Ishikawa (cell line): ENCODE data around the gene SLIT3.

Experiments used
- CEBPB ChIP-seq: IDR thresholded peaks from 2 replicates; pipeline ENCODE4 v1.6.1; 2012
- CREB1 ChIP-seq: IDR thresholded peaks from 2 replicates; pipeline ENCODE4 v1.6.1; 2012; ENCODE audit warnings: low read depth
- EGR1 ChIP-seq: IDR thresholded peaks from 2 replicates; pipeline ENCODE4 v1.6.1; 2012
- EP300 ChIP-seq: IDR thresholded peaks from 2 replicates; pipeline ENCODE4 v1.6.1; 2012; ENCODE audit warnings: borderline replicate concordance
- FOXM1 ChIP-seq: IDR thresholded peaks from 2 replicates; pipeline ENCODE4 v1.6.1; 2012; ENCODE audit warnings: low read depth, borderline replicate concordance
- NFIC ChIP-seq: IDR thresholded peaks from 2 replicates; pipeline ENCODE4 v1.6.1; 2012
- RAD21 ChIP-seq: IDR thresholded peaks from 2 replicates; pipeline ENCODE4 v1.6.1; 2012; ENCODE audit warnings: low read depth
- TAF1 ChIP-seq: IDR thresholded peaks from 2 replicates; pipeline ENCODE4 v1.6.1; 2012; ENCODE audit warnings: low read depth, mild to moderate bottlenecking
- TCF12 ChIP-seq: IDR thresholded peaks from 2 replicates; pipeline ENCODE4 v1.6.1; 2012; ENCODE audit warnings: low read depth
- TEAD4 ChIP-seq: IDR thresholded peaks from 2 replicates; pipeline ENCODE4 v1.6.1; 2012
- USF1 ChIP-seq: IDR thresholded peaks from 2 replicates; pipeline ENCODE4 v1.6.1; 2012
- YY1 ChIP-seq: IDR thresholded peaks from 2 replicates; pipeline ENCODE4 v1.6.1; 2012; ENCODE audit warnings: low read depth
- ZBTB7A ChIP-seq: IDR thresholded peaks from 2 replicates; pipeline ENCODE4 v1.6.1; 2012; ENCODE audit warnings: low read depth
- TF ChIP-seq, protein P1 (sequence below): IDR thresholded peaks from 2 replicates; pipeline ENCODE4 v1.6.1; 2012; ENCODE audit warnings: low read depth, mild to moderate bottlenecking
- TF ChIP-seq, protein P2 (sequence below): IDR thresholded peaks from 2 replicates; pipeline ENCODE4 v1.6.1; 2012

SLIT3 gene

GRCh38 chr5:168953351-168953750 is 347.6 kb downstream of the SLIT3 start:
- TF ChIP-seq USF1 (no peak), TAF1 (no peak), CEBPB (no peak), FOXM1 (no peak)

- TF ChIP-seq TAF1 (no peak), TCF12 (no peak), NFIC (no peak), EP300 (no peak)
Measured at GRCh38 chr5:168952196-168952595, 348.7 kb downstream of the SLIT3 start.

DNA sequence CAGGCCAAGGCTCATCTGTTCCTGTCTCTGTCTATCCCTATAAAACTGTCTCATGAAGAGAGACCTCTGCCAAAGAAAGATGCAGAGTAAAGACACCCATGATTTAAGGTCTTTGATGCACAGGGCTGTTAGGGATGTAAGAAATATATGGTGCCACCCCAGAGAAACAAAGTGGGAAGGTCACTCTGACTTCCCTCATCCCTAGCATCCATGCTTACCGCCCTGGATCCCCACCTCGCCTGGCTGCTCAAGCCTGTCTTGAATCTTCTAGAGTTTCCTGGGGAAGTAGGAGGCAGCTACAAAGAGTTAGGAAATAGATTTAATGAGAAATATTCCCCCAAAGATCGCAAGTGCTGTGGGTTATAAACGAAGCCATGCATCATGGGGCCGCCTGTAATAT is 349.2 kb downstream of the SLIT3 start:
- TF ChIP-seq USF1 (no peak), FOXM1 (no peak), CREB1 (no peak), ZBTB7A (no peak), YY1 (no peak), EGR1 (no peak)
- TF ChIP-seq, protein P1, sequence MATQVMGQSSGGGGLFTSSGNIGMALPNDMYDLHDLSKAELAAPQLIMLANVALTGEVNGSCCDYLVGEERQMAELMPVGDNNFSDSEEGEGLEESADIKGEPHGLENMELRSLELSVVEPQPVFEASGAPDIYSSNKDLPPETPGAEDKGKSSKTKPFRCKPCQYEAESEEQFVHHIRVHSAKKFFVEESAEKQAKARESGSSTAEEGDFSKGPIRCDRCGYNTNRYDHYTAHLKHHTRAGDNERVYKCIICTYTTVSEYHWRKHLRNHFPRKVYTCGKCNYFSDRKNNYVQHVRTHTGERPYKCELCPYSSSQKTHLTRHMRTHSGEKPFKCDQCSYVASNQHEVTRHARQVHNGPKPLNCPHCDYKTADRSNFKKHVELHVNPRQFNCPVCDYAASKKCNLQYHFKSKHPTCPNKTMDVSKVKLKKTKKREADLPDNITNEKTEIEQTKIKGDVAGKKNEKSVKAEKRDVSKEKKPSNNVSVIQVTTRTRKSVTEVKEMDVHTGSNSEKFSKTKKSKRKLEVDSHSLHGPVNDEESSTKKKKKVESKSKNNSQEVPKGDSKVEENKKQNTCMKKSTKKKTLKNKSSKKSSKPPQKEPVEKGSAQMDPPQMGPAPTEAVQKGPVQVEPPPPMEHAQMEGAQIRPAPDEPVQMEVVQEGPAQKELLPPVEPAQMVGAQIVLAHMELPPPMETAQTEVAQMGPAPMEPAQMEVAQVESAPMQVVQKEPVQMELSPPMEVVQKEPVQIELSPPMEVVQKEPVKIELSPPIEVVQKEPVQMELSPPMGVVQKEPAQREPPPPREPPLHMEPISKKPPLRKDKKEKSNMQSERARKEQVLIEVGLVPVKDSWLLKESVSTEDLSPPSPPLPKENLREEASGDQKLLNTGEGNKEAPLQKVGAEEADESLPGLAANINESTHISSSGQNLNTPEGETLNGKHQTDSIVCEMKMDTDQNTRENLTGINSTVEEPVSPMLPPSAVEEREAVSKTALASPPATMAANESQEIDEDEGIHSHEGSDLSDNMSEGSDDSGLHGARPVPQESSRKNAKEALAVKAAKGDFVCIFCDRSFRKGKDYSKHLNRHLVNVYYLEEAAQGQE: no peak

DNA sequence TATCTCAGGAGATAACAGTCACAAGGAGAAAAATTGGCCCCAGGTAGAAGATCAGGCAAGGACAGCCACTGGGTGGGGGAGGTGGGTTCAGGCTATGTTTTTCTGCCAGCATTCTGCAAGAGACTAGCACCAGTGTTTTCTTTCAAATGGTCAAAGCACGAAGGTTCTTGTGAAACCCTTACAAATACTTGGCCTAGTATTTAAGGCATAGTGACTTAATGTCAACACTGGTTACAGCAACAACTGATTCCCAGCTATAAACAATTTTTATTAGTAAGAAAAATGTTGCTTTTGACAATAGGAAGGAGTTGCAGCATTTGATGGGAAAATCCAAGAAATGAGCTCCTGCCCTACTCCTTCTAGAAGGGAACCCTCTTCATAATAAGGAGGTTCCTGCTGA is 349.6 kb downstream of the SLIT3 start:
- TF ChIP-seq EGR1 (no peak), TAF1 (no peak), EP300 (no peak)

DNA sequence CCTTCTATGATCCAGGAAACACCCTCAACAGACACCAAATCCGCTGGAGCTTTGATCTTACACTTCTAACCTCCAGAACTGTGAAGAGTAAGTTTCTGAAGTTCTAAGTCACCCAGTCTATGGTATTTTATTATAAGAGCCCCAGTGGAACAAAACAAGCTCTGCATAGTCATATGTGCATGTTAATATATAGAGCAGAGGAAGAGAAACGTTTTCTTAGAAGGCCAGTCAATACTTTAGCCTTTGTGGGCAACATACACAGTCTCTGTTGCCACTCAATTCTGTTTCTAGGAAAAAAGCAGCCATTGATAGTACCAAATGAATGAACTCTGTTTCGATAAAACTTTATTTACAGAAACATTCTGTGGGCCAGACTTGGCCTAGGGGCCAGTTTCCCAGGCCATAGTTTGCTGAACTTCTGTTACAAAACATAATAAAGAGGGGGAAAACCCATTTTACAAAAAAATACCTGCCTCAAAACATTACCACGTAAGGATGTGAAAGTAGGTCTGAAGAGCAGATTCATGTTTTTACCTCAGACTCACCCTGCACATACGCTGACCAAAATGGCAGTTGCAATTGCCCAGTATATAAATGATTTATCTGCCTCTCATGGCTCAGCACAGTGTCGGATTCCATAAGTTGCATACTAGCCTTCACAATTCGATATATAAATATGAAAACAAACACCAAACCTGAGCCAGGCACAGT is 350.5 kb downstream of the SLIT3 start:
- TF ChIP-seq EGR1 (no peak), NFIC (no peak), TAF1 (no peak), TEAD4 (no peak), CEBPB (no peak), USF1 (no peak), YY1 (no peak), EP300 (no peak), RAD21 (no peak), FOXM1 (no peak), ZBTB7A (no peak), CREB1 (no peak), TCF12 (no peak)
- TF ChIP-seq, protein P2, sequence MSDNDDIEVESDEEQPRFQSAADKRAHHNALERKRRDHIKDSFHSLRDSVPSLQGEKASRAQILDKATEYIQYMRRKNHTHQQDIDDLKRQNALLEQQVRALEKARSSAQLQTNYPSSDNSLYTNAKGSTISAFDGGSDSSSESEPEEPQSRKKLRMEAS: no peak
- TF ChIP-seq, protein P1: no peak

GRCh38 chr5:168948746-168949145 is 352.2 kb downstream of the SLIT3 start:
- no peak for TF ChIP-seq NFIC
- no peak for TF ChIP-seq FOXM1
- TF ChIP-seq, protein P2: no peak
- no peak for TF ChIP-seq ZBTB7A
- no peak for TF ChIP-seq TEAD4
- no peak for TF ChIP-seq USF1
- TF ChIP-seq CEBPB: no peak
- TF ChIP-seq TCF12: no peak
- TF ChIP-seq YY1: no peak
- TF ChIP-seq CREB1: no peak
- TF ChIP-seq TAF1: no peak
- no peak for TF ChIP-seq EGR1
- no peak for TF ChIP-seq EP300
- TF ChIP-seq, protein P1: no peak
- TF ChIP-seq RAD21: no peak
